Measurements from ENCODE around the gene FER.
"Not testable (repeated sequence)": the region's sequence is repeated elsewhere in the genome, so short reads cannot be mapped to it uniquely, and the experiment has no call there.

Gene FER

GRCh38 chr5:109145139-109145538 lies 397.4 kb downstream of the FER start:
- DNase-seq, result no peak

- DNase-seq, result no peak
Measured at GRCh38 chr5:109146591-109146990, 398.9 kb downstream of the FER start.

- no peak for DNase-seq
Measured at GRCh38 chr5:109152565-109152964, 404.9 kb downstream of the FER start.

DNA sequence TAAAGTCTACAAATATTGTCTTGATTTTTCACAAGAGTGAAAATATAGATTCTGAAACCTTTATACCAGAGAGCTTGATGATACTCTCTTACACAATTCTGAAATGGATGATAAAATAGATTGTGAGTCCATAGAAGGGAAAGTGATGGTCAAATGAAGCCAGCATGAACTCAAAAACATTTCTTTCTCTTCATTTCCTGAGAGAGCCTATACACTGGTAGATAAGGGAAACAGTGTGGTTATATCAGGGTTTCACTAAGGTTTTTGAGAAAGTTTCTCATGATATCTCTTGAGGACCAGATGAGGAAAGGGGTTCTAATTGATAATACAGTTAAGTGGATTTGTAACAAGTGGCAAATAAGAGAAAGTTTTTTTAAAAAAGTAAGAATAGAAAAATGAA lies 407.9 kb downstream of the FER start:
- no peak for DNase-seq

GRCh38 chr5:109156885-109157284 lies 409.2 kb downstream of the FER start:
- no peak for DNase-seq

- no peak for DNase-seq
Measured at GRCh38 chr5:109160468-109160867, 412.8 kb downstream of the FER start.

DNA sequence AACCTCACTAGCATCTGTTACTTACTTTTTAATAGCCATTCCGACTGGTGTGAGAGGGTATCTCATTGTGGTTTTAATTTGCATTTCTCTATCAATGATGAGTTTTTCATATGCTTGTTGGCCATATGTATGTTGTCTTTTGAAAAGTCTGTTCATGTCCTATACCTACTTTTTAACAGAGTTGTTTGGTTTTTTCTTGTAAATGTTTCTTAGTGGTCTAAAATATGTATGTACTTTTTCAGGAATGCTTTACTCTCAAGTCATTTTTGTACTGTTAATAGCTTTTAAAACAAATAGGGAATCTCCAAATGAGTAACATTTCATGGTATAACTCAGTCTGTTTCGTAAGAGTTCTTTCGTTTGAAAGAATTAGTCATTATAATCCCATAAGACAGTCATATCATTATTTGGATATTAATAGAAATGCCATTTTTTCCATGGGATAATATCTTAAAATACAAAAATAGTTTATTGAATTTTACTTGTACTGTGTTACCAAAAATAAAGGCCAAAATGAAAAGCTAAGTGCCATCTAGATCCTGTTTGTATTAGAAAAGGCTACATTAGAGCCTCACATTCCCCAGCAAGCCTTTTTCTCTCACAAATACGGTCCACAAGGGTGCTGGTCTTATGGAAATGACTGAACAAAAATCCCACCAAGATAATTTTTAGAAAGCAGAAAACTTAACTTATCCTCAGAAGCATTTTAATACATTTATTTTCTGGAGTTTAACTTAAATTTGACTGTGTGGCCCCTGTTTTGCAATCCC lies 414.4 kb downstream of the FER start:
- DNase-seq, result no peak

GRCh38 chr5:109163336-109163735 lies 415.6 kb downstream of the FER start:
- no peak for DNase-seq

GRCh38 chr5:109164001-109164400 lies 416.3 kb downstream of the FER start:
- DNase-seq, result no peak

DNA sequence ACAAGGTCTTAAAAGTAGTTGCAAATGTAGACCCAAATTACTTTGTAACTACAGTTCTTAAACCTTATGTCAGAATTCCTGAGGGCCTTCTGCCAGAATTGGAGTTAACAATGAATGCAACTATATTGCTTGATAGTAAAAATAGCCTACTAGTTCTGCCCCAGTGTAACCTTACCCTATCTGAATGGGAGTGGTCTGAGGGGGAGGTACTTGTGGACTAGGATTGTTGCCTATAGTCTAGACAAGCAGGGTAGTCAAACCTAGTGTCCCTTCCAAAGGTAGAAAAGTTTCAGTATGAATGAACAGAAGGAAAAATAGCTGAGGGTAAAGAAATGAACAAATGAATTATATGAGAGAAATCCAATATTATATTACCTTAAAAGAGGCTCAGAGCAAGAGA lies 419.9 kb downstream of the FER start:
- DNase-seq, result no peak

GRCh38 chr5:109168151-109168550 lies 420.5 kb downstream of the FER start:
- DNase-seq, result no peak

- DNase-seq, result no peak
Measured at GRCh38 chr5:109170629-109171350, 423.1 kb downstream of the FER start.

- not testable (repeated sequence) for DNase-seq
Measured at GRCh38 chr5:109171437-109172073, 423.9 kb downstream of the FER start.

DNA sequence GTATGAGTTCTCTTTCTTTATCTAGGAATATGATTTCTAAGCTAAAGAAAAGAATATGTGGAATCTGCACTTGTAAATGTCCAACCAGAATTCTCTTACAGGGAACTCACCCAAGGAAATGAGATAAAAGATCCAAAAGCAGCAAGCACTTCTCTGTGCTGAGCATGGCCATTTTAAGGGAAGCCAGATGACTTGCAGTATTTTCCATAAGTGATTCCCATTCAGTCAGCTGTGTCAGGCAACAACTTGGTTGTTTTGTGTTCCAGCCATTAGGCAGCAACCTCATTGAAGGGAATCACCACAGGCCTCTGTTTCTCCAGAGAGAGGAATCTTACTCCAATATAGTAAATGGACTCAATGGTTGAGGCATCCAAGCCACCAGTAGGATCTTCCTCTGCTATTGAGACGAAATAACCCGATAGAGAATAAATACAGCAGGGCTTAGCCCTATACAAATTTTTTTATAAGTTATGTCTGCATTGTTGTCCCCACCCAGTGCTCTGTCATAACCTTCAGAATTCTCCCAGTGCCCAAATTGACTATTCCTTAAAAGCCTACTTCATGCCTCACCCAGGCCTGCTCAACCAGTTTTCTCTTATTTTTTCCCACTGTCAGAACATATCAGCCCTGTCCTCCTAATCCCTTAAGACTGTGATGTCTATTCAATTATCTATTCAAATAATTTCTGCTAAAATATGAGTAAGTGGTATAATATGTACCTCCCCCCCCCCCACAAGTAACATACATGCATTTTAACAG lies 425.5 kb downstream of the FER start:
- no peak for DNase-seq

GRCh38 chr5:109177227-109177626 lies 429.5 kb downstream of the FER start:
- no peak for DNase-seq

DNA sequence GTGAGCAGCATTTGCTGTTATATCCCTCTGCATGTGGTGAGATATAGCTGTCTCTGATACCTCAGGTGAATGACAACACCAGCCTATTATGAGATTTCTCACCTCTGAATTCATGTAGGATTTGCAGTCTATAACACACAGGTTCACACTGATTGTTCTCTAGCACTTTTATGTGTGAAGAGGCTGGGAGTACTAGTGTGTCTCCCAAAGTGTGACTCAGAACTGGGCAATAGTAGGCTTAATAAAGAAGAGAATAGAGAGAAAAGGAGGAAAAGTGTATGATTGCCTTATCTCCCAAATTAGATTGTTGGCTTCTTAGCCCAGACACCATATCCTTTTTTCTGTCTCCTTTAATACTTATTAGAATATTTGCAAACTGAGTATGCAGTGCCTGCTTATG lies 430.1 kb downstream of the FER start:
- no peak for DNase-seq

DNA sequence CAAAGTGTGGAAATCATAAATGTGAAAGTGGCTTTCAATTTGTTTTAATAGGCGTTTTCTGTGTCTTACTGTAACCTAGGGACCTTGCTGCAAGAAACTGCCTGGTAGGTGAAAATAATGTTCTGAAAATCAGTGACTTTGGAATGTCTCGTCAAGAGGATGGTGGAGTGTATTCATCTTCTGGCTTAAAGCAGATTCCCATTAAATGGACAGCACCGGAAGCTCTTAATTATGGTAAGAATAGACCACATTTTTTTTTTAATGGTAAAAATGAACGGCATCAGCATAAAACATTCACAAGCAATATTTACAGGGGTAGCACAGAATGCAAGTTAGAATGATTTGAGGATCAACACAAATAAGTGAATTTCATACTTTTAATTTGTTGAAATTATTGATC lies 433.0 kb downstream of the FER start:
- DNase-seq, result no peak

- DNase-seq, result no peak
Measured at GRCh38 chr5:109186759-109187158, 439.1 kb downstream of the FER start.

GRCh38 chr5:109191153-109191558 lies 443.5 kb downstream of the FER start:
- DNase-seq, result no peak

- no peak for DNase-seq
Measured at GRCh38 chr5:109192027-109192426, 444.3 kb downstream of the FER start.

GRCh38 chr5:109192555-109193281 lies 445.0 kb downstream of the FER start:
- DNase-seq, result no peak

- no peak for DNase-seq
Measured at GRCh38 chr5:109195667-109196066, 448.0 kb downstream of the FER start.
